ENCODE data around the gene MAGEA1. TPM values are rescaled to one million over a fixed set of nuclear protein-coding genes. Genes with fewer than 3 reads are reported as not detected.

Gene MAGEA1
- total and polyA plus RNA-seq, 7 experiments from 2014 or later = not detected

Other genes with a start within 250 kb of the MAGEA1 start
- gene PNMA5, start 185.2 kb upstream of the MAGEA1 start, total RNA-seq = under 1 TPM in 1 of 5 experiments, not detected in 4; 0.31 TPM
- gene PNMA5, start 185.2 kb upstream of the MAGEA1 start, polyA plus RNA-seq = not detected
- gene PNMA3, start 122.8 kb upstream of the MAGEA1 start, total RNA-seq = 10 to 100 TPM in 2 of 5 experiments, 1 to 10 TPM in 3; 3.9 to 10.9 (median 5.3) TPM
- gene PNMA3, start 122.8 kb upstream of the MAGEA1 start, polyA plus RNA-seq = under 1 TPM; 0.08 to 0.37 TPM
- gene PNMA6A, start 106.8 kb upstream of the MAGEA1 start, total RNA-seq = under 1 TPM; 0.32 to 0.68 (median 0.56) TPM
- gene PNMA6A, start 106.8 kb upstream of the MAGEA1 start, polyA plus RNA-seq = under 1 TPM; 0.16 to 0.28 TPM
- gene PNMA6F, start 142.5 kb downstream of the MAGEA1 start, total RNA-seq = not detected
- not detected for gene PNMA6F, start 142.5 kb downstream of the MAGEA1 start, polyA plus RNA-seq
- gene ZNF275, start 154.9 kb downstream of the MAGEA1 start, total RNA-seq = 10 to 100 TPM; 14.6 to 29.9 (median 18.5) TPM
- gene ZNF275, start 154.9 kb downstream of the MAGEA1 start, polyA plus RNA-seq = 10 to 100 TPM in 1 of 2 donors, 1 to 10 TPM in 1; 6.2 to 11.1 TPM
- not detected for gene PNMA6E, start 222.1 kb downstream of the MAGEA1 start, total RNA-seq
- not detected for gene PNMA6E, start 222.1 kb downstream of the MAGEA1 start, polyA plus RNA-seq
- gene ZFP92, start 232.2 kb downstream of the MAGEA1 start, total RNA-seq = 1 to 10 TPM in 2 of 5 experiments, under 1 TPM in 3; 0.14 to 1.8 (median 0.24) TPM
- under 1 TPM; 0.07 to 0.20 TPM for gene ZFP92, start 232.2 kb downstream of the MAGEA1 start, polyA plus RNA-seq